Measurements from ENCODE around the gene TBC1D7. TPM values are rescaled to one million over a fixed set of nuclear protein-coding genes. Genes with fewer than 3 reads are reported as not detected.

TBC1D7 gene
- total and polyA plus RNA-seq, 2 of the 4 experiments (the other 2 are of a cell fraction), result 14.3 to 22.6 TPM

GRCh38 chr6:13369591-13369990, 41.3 kb upstream of the TBC1D7 start:
- ATAC-seq (ENCODE audit: low read depth) (no peak), DNase-seq (no peak)
- Histone ChIP-seq H2BK20ac (ENCODE audit: low read depth, low read length) (no peak overlapping the region), H3K27ac (ENCODE audit: insufficient read depth, low read length) (no peak overlapping the region), H3K4me2 (ENCODE audit: low read depth, low read length) (no peak overlapping the region), H3K18ac (ENCODE audit: low read depth, low read length) (no peak overlapping the region), H4K20me1 (ENCODE audit: insufficient read depth, low read length) (no peaks in the 10 kb centered on the region), H3K23ac (ENCODE audit: low read depth, low read length) (no peak overlapping the region), H3K56ac (ENCODE audit: extremely low read depth, insufficient read depth, low read length) (no peak overlapping the region), H3K4me1 (ENCODE audit: control insufficient read depth, insufficient read depth, low read length) (peaks cover 4% of the 10 kb centered on the region; the same call in 1 of the 2 replicates), H4K91ac (ENCODE audit: insufficient read depth, low read depth, low read length) (no peak overlapping the region), H3K4me3 (ENCODE audit: insufficient read depth, low read depth, low read length) (no peak overlapping the region), H4K5ac (ENCODE audit: low read depth, low read length) (no peak overlapping the region), H3K4ac (ENCODE audit: low read depth, low read length) (no peak overlapping the region), H3K36me3 (ENCODE audit: control insufficient read depth, insufficient read depth, low read length) (peaks cover 1% of the 10 kb centered on the region; the same call in 1 of the 2 replicates), H2AK5ac (ENCODE audit: low read depth, low read length) (no peak overlapping the region), H2BK5ac (ENCODE audit: low read depth, low read length, poor library complexity, severe bottlenecking) (no peak overlapping the region), H4K8ac (ENCODE audit: low read depth in 2 of 2, low read length in 2 of 2) (no peak overlapping the region), H2AFZ (replicated peaks; ENCODE audit: low read length, poor library complexity) (no peak overlapping the region), H2BK15ac (ENCODE audit: low read depth, low read length) (no peak overlapping the region), H3K79me1 (ENCODE audit: low read depth in 1 of 2, low read length in 2 of 2) (no peaks in the 10 kb centered on the region; a peak in 2 of 4 replicates), H3K9me3 (ENCODE audit: control insufficient read depth, insufficient read depth, low read length) (no peaks in the 10 kb centered on the region), H2AK9ac (replicated peaks; ENCODE audit: low read depth, low read length, poor library complexity) (no peak overlapping the region), H3K9ac (ENCODE audit: low read depth, low read length) (no peak overlapping the region), H2BK120ac (ENCODE audit: low read depth, low read length) (no peak overlapping the region), H3K27me3 (ENCODE audit: control insufficient read depth, insufficient read depth, low read length) (no peaks in the 10 kb centered on the region), H3K14ac (replicated peaks; ENCODE audit: low read depth, low read length) (no peak overlapping the region), H3K9me1 (ENCODE audit: insufficient read depth, low read length) (peaks cover 4% of the 10 kb centered on the region; the same call in 1 of the 2 replicates)
- ChIA-PET CTCF (interaction anchor here (0.6 to 0.9 kb wide), 2 partner anchors 12 to 1707 kb away, joined by 3 to 4 read pairs; no protein-coding TSS in a partner anchor), POLR2A (ENCODE audit: unreplicated experiment) (no interaction called here)
- TF ChIP-seq CEBPB (IDR thresholded peaks at IDR 0.05; ENCODE audit: low read depth, low read length) (peak; percentile 43; the same call in 1 of the 2 replicates), NFE2L2 (IDR thresholded peaks at IDR 0.05; ENCODE audit: low read depth, low read length) (no peak)
- in situ Hi-C loops (cut with MboI; ENCODE audit: low sequenced_read_pairs), result no loop called here
- intact Hi-C loops (cut with micrococcal nuclease), result no loop called here
- no TSS peak for BruUV-seq (replicated peaks)
- dilution Hi-C loops (cut with HindIII; ENCODE audit: low sequenced_read_pairs, unreplicated experiment), result no loop called here
- no CpG with 5 or more reads among the region's 1 CpG for WGBS, 2 experiments (ENCODE audit: extremely low coverage in 2 of 2, insufficient read length in 1 of 2)
